Mesenchymal stem cell (in vitro differentiated cells and primary cell): ENCODE results near the gene CCSER1.

Experiments
- DNase-seq: peaks from one replicate; pipeline ENCODE4 v3.0.0-alpha.2; 2013
- H2AFZ ChIP-seq: one replicate; pipeline ENCODE4 v1.6.1; 2013; ENCODE audit warnings: low read depth, mild to moderate bottlenecking, control low read depth, inconsistent platforms, low read length, moderate library complexity
- H2AK5ac ChIP-seq: 2 replicates; pipeline ENCODE4 v1.6.1; 2013; ENCODE audit warnings: low read length, moderate library complexity, mild to moderate bottlenecking, inconsistent platforms; ENCODE audit not compliant: severe bottlenecking
- H2BK120ac ChIP-seq: one replicate; pipeline ENCODE4 v1.6.1; 2013; ENCODE audit warnings: low read depth, mild to moderate bottlenecking, inconsistent platforms, low read length, moderate library complexity
- H2BK12ac ChIP-seq, 2 experiments: one replicate each; pipeline ENCODE4 v1.6.1; 2013; ENCODE audit warnings: inconsistent platforms in 2 of 2, low read length in 2 of 2, mild to moderate bottlenecking in 2 of 2, moderate library complexity in 2 of 2, control low read depth in 1 of 2
- H2BK15ac ChIP-seq: one replicate; pipeline ENCODE4 v1.6.1; 2013; ENCODE audit warnings: mild to moderate bottlenecking, low read depth, inconsistent platforms; ENCODE audit not compliant: poor library complexity, severe bottlenecking
- H2BK5ac ChIP-seq: 2 replicates; pipeline ENCODE4 v1.6.1; 2013; ENCODE audit warnings: low read depth, mild to moderate bottlenecking, low read length, control low read depth, inconsistent platforms; ENCODE audit not compliant: poor library complexity, severe bottlenecking
- H3K14ac ChIP-seq, 2 experiments: one replicate each; pipeline ENCODE4 v1.6.1; 2013; ENCODE audit warnings: inconsistent platforms in 2 of 2, low read length in 2 of 2, control low read depth in 1 of 2, mild to moderate bottlenecking in 1 of 2, moderate library complexity in 1 of 2
- H3K18ac ChIP-seq, 2 experiments: one replicate each; pipeline ENCODE4 v1.6.1; 2013; ENCODE audit warnings: inconsistent platforms in 2 of 2, low read length in 2 of 2, control low read depth in 1 of 2, low read depth in 1 of 2, mild to moderate bottlenecking in 1 of 2
- H3K23ac ChIP-seq, 2 experiments: one replicate each; pipeline ENCODE4 v1.6.1; 2013; ENCODE audit warnings: inconsistent platforms in 2 of 2, low read length in 2 of 2, mild to moderate bottlenecking in 2 of 2, moderate library complexity in 2 of 2, control low read depth in 1 of 2
- H3K27ac ChIP-seq: 2 replicates; pipeline ENCODE4 v1.5.1; 2013; ENCODE audit warnings: mild to moderate bottlenecking, moderate library complexity, low read length, control low read depth, inconsistent platforms; ENCODE audit not compliant: poor library complexity, severe bottlenecking
- H3K27me3 ChIP-seq, 2 experiments: 2 replicates each; pipeline versions ENCODE4 v1.6.1 to v1.7.0; 2013; ENCODE audit warnings: low read length in 2 of 2, mild to moderate bottlenecking in 2 of 2, moderate library complexity in 2 of 2, control low read depth in 1 of 2, inconsistent platforms in 1 of 2; ENCODE audit not compliant: control insufficient read depth in 1 of 2, insufficient read depth in 1 of 2
- H3K36me3 ChIP-seq, 2 experiments: 2 replicates each; pipeline versions ENCODE4 v1.6.1 to v1.7.0; 2013; ENCODE audit warnings: low read length in 2 of 2, control low read depth in 1 of 2, inconsistent platforms in 1 of 2, low read depth in 1 of 2, mild to moderate bottlenecking in 1 of 2; ENCODE audit not compliant: insufficient read depth in 2 of 2, control insufficient read depth in 1 of 2
- H3K4ac ChIP-seq, 2 experiments: one replicate each; pipeline ENCODE4 v1.6.1; 2013; ENCODE audit warnings: inconsistent platforms in 2 of 2, low read length in 2 of 2, mild to moderate bottlenecking in 2 of 2, moderate library complexity in 2 of 2, control low read depth in 1 of 2, low read depth in 1 of 2
- H3K4me1 ChIP-seq: 2 replicates; pipeline ENCODE4 v1.6.1; 2013; ENCODE audit warnings: low read depth, low read length, control low read depth; ENCODE audit not compliant: control insufficient read depth, insufficient read depth
- H3K4me2 ChIP-seq: 2 replicates; pipeline ENCODE4 v1.6.1; 2013; ENCODE audit warnings: low read length, mild to moderate bottlenecking, inconsistent platforms; ENCODE audit not compliant: poor library complexity, severe bottlenecking
- H3K4me3 ChIP-seq, 2 experiments: 2 replicates each; pipeline versions ENCODE4 v1.5.1 to v1.7.0; 2013; ENCODE audit warnings: low read length in 2 of 2, mild to moderate bottlenecking in 2 of 2, control low read depth in 1 of 2, low read depth in 1 of 2; ENCODE audit not compliant: insufficient read depth in 1 of 2
- H3K79me1 ChIP-seq: replicated peaks from 2 replicates; pipeline ENCODE4 v1.6.1; 2013; ENCODE audit warnings: mild to moderate bottlenecking, control low read depth, low read length, inconsistent platforms; ENCODE audit not compliant: poor library complexity, severe bottlenecking
- H3K9ac ChIP-seq: 2 replicates; pipeline ENCODE4 v1.7.0; 2013; ENCODE audit warnings: mild to moderate bottlenecking, low read length, moderate library complexity
- H3K9me3 ChIP-seq: 2 replicates; pipeline ENCODE4 v1.7.0; 2013; ENCODE audit warnings: mild to moderate bottlenecking, low read length; ENCODE audit not compliant: control insufficient read depth
- H4K8ac ChIP-seq: one replicate; pipeline ENCODE4 v1.6.1; 2013; ENCODE audit warnings: inconsistent platforms, mild to moderate bottlenecking, low read length, moderate library complexity
- H4K91ac ChIP-seq: one replicate; pipeline ENCODE4 v1.6.1; 2013; ENCODE audit warnings: mild to moderate bottlenecking, low read length, inconsistent platforms
- WGBS: methylation state at CpG from one replicate; pipeline ENCODE4 v1.1.7; 2013; ENCODE audit warnings: mixed read lengths; 5-methylcytosine and 5-hydroxymethylcytosine counted together

CCSER1 gene

DNA sequence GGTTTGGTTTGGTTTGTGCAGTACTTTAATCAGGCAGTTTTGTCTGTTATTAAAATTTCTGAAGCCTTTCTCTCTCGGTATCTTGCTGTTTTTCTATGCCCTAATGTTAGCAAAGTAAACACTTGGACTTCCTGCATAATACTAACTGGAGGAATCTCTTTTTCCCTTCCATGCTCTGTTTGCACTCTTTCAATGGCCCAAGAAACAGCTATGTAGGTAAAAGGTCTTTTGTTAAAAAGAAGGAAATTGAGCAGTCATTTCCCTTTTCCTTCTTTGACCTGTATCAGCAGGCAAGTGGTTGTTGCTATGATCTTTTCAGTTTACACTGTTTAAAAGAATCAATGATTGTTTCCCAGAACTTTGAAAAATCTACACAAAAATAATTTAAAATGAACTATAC, 82.7 kb downstream of the CCSER1 start:
- Histone ChIP-seq H4K91ac (no peak overlapping the region), H2BK12ac (no peak overlapping the region), H3K4me1 (no peaks in the 10 kb centered on the region), H3K9ac (no peak overlapping the region), H3K14ac (no peak overlapping the region), H2BK15ac (no peak overlapping the region), H2BK120ac (no peak overlapping the region), H3K27me3 (no peaks in the 10 kb centered on the region), H3K79me1 (no peaks in the 10 kb centered on the region), H3K18ac (no peak overlapping the region), H3K4me3 (no peak overlapping the region), H2BK5ac (no peak overlapping the region), H3K4me2 (no peak overlapping the region), H2AFZ (no peak overlapping the region), H4K8ac (no peak overlapping the region), H3K23ac (no peak overlapping the region), H3K27ac (no peak overlapping the region), H3K4ac (no peak overlapping the region), H2AK5ac (no peak overlapping the region), H3K36me3 (no peaks in the 10 kb centered on the region), H3K9me3 (no peaks in the 10 kb centered on the region)
- no CpG with 5 or more reads among the region's 1 CpG for WGBS
- DNase-seq, result no peak

DNA sequence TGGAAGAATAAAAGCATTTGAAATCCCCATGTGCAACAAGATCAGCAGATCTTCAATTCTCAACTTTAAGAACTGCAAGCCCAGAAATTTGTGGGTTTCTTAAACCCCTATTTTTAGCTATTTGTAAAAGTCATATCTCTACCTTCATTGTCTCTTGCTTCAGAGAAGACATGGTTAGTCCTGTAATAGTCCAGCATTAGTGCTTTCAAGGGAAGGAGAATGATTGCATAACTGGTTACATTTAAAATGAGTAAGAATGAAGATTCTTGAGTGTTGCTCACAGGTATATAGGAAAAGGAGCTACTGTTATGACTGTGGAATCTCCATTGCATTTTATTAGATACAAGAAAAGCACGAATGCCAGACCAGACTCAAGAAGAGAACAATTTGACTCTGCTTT, 84.0 kb downstream of the CCSER1 start:
- 86% methylated on average over 1 of the region's 1 CpG for WGBS
- no peak for DNase-seq
- no peak overlapping the region for H3K27ac ChIP-seq
- H2AFZ ChIP-seq, result no peak overlapping the region
- H4K8ac ChIP-seq, result no peak overlapping the region
- no peak overlapping the region for H2BK12ac ChIP-seq
- H2AK5ac ChIP-seq, result no peak overlapping the region
- no peak overlapping the region for H2BK120ac ChIP-seq
- H3K4me1 ChIP-seq, result no peaks in the 10 kb centered on the region
- H3K4me2 ChIP-seq, result no peak overlapping the region
- no peak overlapping the region for H3K4ac ChIP-seq
- H3K79me1 ChIP-seq, result no peaks in the 10 kb centered on the region
- H3K14ac ChIP-seq, result no peak overlapping the region
- no peak overlapping the region for H3K23ac ChIP-seq
- no peak overlapping the region for H3K18ac ChIP-seq
- H4K91ac ChIP-seq, result no peak overlapping the region
- H3K9ac ChIP-seq, result no peak overlapping the region
- no peaks in the 10 kb centered on the region for H3K36me3 ChIP-seq
- no peaks in the 10 kb centered on the region for H3K9me3 ChIP-seq
- H3K4me3 ChIP-seq, result no peak overlapping the region
- H3K27me3 ChIP-seq, result no peaks in the 10 kb centered on the region
- H2BK15ac ChIP-seq, result no peak overlapping the region
- no peak overlapping the region for H2BK5ac ChIP-seq

DNA sequence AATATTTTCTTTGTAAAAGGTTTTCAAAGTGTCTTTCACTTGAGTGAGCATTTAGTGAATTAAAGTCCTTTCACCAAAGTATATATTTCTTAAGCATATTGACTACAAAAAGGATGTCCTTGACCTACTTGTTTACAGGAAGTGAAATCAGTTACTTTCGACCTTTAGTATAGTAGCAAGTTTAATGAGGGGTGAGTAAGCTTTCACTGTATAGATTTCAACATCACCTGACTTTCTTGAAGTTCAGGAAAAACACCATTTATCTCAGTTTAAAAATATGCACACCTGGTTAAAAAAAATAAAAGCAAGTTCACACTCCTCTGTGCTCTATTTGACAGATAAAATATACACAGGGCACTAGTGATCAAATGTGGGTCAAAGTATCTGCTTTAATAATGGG, 88.1 kb downstream of the CCSER1 start:
- no peak overlapping the region for H2BK12ac ChIP-seq
- H3K79me1 ChIP-seq, result no peaks in the 10 kb centered on the region
- no peak overlapping the region for H2AFZ ChIP-seq
- H3K23ac ChIP-seq, result no peak overlapping the region
- H3K36me3 ChIP-seq, result no peaks in the 10 kb centered on the region
- no peak overlapping the region for H2AK5ac ChIP-seq
- H3K9me3 ChIP-seq, result no peaks in the 10 kb centered on the region
- no peaks in the 10 kb centered on the region for H3K27me3 ChIP-seq
- H3K4me2 ChIP-seq, result no peak overlapping the region
- no CpG with 5 or more reads among the region's 1 CpG for WGBS
- H3K27ac ChIP-seq, result no peak overlapping the region
- no peak overlapping the region for H3K14ac ChIP-seq
- no peak overlapping the region for H3K18ac ChIP-seq
- no peak for DNase-seq
- no peaks in the 10 kb centered on the region for H3K4me1 ChIP-seq
- no peak overlapping the region for H3K4me3 ChIP-seq
- H3K4ac ChIP-seq, result no peak overlapping the region
- H2BK120ac ChIP-seq, result no peak overlapping the region
- no peak overlapping the region for H4K91ac ChIP-seq
- no peak overlapping the region for H2BK15ac ChIP-seq
- no peak overlapping the region for H3K9ac ChIP-seq
- H4K8ac ChIP-seq, result no peak overlapping the region
- H2BK5ac ChIP-seq, result no peak overlapping the region

DNA sequence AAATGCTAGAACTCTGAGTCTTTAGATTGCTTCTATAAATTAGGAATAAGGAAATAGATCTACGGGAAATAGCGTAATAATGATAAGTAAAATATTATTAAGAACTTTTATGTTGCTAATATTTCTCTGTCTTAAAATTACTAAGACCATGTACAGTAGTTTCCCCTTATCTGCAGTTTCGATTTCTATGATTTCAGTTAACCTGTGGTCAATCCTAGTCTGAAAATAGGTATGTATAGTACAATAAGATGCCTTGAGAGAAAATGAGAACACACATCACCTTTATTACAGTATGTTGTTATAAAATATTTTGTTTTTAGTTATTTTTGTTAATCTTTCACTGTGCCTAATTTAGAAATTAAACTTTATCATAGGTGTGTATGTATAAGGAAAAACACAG, 92.6 kb downstream of the CCSER1 start:
- no peaks in the 10 kb centered on the region for H3K27me3 ChIP-seq
- no peaks in the 10 kb centered on the region for H3K4me1 ChIP-seq
- H3K9me3 ChIP-seq, result no peaks in the 10 kb centered on the region
- H3K36me3 ChIP-seq, result no peaks in the 10 kb centered on the region
- no peak overlapping the region for H4K91ac ChIP-seq
- no peak overlapping the region for H2BK120ac ChIP-seq
- H3K4me2 ChIP-seq, result no peak overlapping the region
- no peak overlapping the region for H3K4me3 ChIP-seq
- H2AFZ ChIP-seq, result no peak overlapping the region
- no peak overlapping the region for H3K9ac ChIP-seq
- no peak overlapping the region for H2AK5ac ChIP-seq
- no peaks in the 10 kb centered on the region for H3K79me1 ChIP-seq
- H3K27ac ChIP-seq, result no peak overlapping the region
- H3K23ac ChIP-seq, result no peak overlapping the region
- no peak overlapping the region for H3K4ac ChIP-seq
- no peak overlapping the region for H4K8ac ChIP-seq
- no peak overlapping the region for H2BK5ac ChIP-seq
- no peak overlapping the region for H3K14ac ChIP-seq
- no peak overlapping the region for H2BK12ac ChIP-seq
- DNase-seq, result no peak
- H3K18ac ChIP-seq, result no peak overlapping the region
- H2BK15ac ChIP-seq, result no peak overlapping the region
- no CpG with 5 or more reads among the region's 3 CpGs for whole genome bisulfite sequencing
